Measurements from ENCODE around the gene PAMR1. TPM values are rescaled to one million over a fixed set of nuclear protein-coding genes. Genes with fewer than 3 reads are reported as not detected.

The PAMR1 gene
- total and polyA plus RNA-seq, 9 of the 15 experiments (the other 6 are each of a cell fraction or from before 2014, with no cell fraction given): not detected

DNA sequence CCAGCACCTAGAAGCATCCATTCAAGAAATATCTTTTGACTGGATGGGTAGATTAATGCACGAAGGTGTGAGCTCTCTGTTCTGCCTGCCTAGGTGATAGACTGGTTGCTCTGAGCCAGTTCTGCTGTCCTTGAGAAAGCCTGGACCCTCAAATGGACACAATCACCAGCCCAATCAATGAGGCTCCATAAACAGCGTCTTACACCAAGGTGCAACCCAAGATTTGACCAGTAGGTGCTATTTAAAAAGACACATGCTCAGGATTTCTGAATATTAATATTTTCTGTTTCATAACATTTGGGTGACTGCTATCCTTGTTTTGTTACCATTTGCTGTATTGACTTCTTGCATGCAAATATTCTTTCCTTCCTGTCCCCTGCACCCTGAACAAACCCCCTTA, 39.0 kb downstream of the PAMR1 start (continued):
- TF ChIP-seq, protein P1, sequence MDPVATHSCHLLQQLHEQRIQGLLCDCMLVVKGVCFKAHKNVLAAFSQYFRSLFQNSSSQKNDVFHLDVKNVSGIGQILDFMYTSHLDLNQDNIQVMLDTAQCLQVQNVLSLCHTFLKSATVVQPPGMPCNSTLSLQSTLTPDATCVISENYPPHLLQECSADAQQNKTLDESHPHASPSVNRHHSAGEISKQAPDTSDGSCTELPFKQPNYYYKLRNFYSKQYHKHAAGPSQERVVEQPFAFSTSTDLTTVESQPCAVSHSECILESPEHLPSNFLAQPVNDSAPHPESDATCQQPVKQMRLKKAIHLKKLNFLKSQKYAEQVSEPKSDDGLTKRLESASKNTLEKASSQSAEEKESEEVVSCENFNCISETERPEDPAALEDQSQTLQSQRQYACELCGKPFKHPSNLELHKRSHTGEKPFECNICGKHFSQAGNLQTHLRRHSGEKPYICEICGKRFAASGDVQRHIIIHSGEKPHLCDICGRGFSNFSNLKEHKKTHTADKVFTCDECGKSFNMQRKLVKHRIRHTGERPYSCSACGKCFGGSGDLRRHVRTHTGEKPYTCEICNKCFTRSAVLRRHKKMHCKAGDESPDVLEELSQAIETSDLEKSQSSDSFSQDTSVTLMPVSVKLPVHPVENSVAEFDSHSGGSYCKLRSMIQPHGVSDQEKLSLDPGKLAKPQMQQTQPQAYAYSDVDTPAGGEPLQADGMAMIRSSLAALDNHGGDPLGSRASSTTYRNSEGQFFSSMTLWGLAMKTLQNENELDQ (CRISPR knock-in tag; IDR thresholded peaks at IDR 0.05; ENCODE audit: borderline replicate concordance): no peak
- TF ChIP-seq PTTG1 (tag; IDR thresholded peaks at IDR 0.05; ENCODE audit: low read depth) (no peak), MIER1 (IDR thresholded peaks at IDR 0.05; ENCODE audit: low read depth) (no peak)
- TF ChIP-seq, protein P2, sequence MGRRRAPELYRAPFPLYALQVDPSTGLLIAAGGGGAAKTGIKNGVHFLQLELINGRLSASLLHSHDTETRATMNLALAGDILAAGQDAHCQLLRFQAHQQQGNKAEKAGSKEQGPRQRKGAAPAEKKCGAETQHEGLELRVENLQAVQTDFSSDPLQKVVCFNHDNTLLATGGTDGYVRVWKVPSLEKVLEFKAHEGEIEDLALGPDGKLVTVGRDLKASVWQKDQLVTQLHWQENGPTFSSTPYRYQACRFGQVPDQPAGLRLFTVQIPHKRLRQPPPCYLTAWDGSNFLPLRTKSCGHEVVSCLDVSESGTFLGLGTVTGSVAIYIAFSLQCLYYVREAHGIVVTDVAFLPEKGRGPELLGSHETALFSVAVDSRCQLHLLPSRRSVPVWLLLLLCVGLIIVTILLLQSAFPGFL (CRISPR knock-in tag; IDR thresholded peaks at IDR 0.05): no peak

DNA sequence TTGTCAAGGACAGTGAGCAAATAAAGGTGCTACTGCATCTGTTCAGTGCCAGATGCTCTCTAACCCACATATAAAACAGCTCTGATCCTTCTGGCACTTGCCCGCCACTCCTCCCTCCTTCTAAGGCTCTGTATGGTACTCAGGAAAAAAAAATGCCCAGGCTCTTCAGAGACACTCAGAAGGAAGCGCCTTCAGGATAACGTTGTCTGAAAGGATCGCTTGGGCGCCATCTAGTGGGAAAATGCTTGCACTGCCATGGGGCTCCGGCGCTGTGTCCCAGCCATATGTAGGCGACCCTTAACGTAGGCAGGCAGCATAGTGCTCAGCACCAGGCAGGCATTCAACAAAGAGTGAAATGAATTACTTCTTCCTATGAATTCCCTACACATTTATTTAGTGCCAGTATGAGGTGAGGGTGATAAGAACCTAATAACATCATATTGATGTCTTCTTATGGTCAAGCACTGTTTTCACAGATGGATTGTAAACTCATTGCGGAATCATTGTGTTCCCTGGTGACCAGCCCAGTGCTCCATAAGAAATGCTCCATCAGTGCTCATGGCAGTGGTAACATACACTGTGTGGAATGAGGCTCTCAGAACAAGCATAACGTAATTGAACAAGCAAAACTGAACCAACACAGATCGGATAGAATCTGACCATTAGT, 39.6 kb downstream of the PAMR1 start:
- peak; percentile 100 for ATAC-seq
- peak; percentile 88 for FAIRE-seq
- TF ChIP-seq SMAD3 (CRISPR knock-in tag; conservative IDR thresholded peaks at IDR 0.05): no peak
- TF ChIP-seq MECOM (CRISPR knock-in tag; IDR thresholded peaks at IDR 0.05): no peak
- no peak for TF ChIP-seq HNRNPUL1 (IDR thresholded peaks at IDR 0.05; ENCODE audit: low read length)
- TF ChIP-seq FOXJ2 (tag; IDR thresholded peaks at IDR 0.05): no peak
- peak; percentile 66; the same call in 1 of the 2 replicates for TF ChIP-seq STAG1 (CRISPR knock-in tag; IDR thresholded peaks at IDR 0.05; ENCODE audit: borderline replicate concordance)
- TF ChIP-seq JUND (IDR thresholded peaks at IDR 0.05; ENCODE audit: borderline replicate concordance, low read depth, low read length): 0 out of 2 replicates have a peak, but pooled peaks have one; percentile 5
- no peak for TF ChIP-seq JUND (tag; IDR thresholded peaks at IDR 0.05; ENCODE audit: borderline replicate concordance, low read depth, low read length)
- TF ChIP-seq, protein P3, sequence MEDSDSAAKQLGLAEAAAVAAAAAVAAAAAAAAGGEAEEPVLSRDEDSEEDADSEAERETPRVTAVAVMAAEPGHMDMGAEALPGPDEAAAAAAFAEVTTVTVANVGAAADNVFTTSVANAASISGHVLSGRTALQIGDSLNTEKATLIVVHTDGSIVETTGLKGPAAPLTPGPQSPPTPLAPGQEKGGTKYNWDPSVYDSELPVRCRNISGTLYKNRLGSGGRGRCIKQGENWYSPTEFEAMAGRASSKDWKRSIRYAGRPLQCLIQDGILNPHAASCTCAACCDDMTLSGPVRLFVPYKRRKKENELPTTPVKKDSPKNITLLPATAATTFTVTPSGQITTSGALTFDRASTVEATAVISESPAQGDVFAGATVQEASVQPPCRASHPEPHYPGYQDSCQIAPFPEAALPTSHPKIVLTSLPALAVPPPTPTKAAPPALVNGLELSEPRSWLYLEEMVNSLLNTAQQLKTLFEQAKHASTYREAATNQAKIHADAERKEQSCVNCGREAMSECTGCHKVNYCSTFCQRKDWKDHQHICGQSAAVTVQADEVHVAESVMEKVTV (CRISPR knock-in tag; IDR thresholded peaks at IDR 0.05): 0 out of 2 replicates have a peak, but pooled peaks have one; percentile 41

More for the DNA sequence above, 39.6 kb downstream of the PAMR1 start:
- DNase-seq (ENCODE audit: extremely low read depth in 1 of 4, low spot score in 3 of 4): peak; percentile 65 to 84 (median 79)
- Histone ChIP-seq H3K4me1 (replicated peaks in 1 of 2; ENCODE audit: control insufficient read depth in 2 of 2, insufficient read depth in 2 of 2, low read length in 2 of 2) (no peaks in the 10 kb centered on the region), H3K9ac (ENCODE audit: insufficient read depth in 1 of 2, low read depth in 2 of 2, low read length in 2 of 2) (no peak overlapping the region), H2AFZ (ENCODE audit: low read depth, low read length) (no peak overlapping the region), H3K4me3 (no peak overlapping the region), H4K20me1 (replicated peaks; ENCODE audit: control insufficient read depth, insufficient read depth, low read length) (no peaks in the 10 kb centered on the region), H3K4me2 (ENCODE audit: insufficient read depth, low read length) (no peak overlapping the region), H3K9me1 (ENCODE audit: control insufficient read depth, insufficient read depth, low read length) (no peaks in the 10 kb centered on the region), H3K27ac (ENCODE audit: extremely low read depth, low read depth, low read length) (no peak overlapping the region), H3K36me3 (ENCODE audit: control insufficient read depth, insufficient read depth, low read length) (no peaks in the 10 kb centered on the region), H3K27me3 (ENCODE audit: control insufficient read depth in 2 of 2, insufficient read depth in 2 of 2, low read length in 2 of 2) (no peaks in the 10 kb centered on the region), H3K79me2 (ENCODE audit: control insufficient read depth, insufficient read depth, low read length) (no peaks in the 10 kb centered on the region), H3K9me3 (replicated peaks; ENCODE audit: control insufficient read depth, insufficient read depth, low read depth, low read length) (no peaks in the 10 kb centered on the region)
- no TSS peak for BruUV-seq (replicated peaks)
- intact Hi-C loops (cut with micrococcal nuclease): loop anchor here (5.0 kb wide), 2 partner anchors 558 to 782 kb away; no protein-coding TSS in a partner anchor
- ChIA-PET CTCF (ENCODE audit: low intra/inter-chr PET ratio) (interaction anchor here (1.5 kb wide), 1 partner anchor 560 kb away, joined by 3 read pairs; no protein-coding TSS in a partner anchor), POLR2A (no interaction called here)
- in situ Hi-C loops (cut with MboI): no loop called here
- 3% methylated on average over 12 of the region's 12 CpGs for WGBS (ENCODE audit: insufficient coverage, low coverage, missing lambda C conversion rate)

Measured in K562 (cell line).